ENCODE data around the gene SEC16B. TPM values are rescaled to one million over a fixed set of nuclear protein-coding genes. Genes with fewer than 3 reads are reported as not detected.

SEC16B gene, protein sequence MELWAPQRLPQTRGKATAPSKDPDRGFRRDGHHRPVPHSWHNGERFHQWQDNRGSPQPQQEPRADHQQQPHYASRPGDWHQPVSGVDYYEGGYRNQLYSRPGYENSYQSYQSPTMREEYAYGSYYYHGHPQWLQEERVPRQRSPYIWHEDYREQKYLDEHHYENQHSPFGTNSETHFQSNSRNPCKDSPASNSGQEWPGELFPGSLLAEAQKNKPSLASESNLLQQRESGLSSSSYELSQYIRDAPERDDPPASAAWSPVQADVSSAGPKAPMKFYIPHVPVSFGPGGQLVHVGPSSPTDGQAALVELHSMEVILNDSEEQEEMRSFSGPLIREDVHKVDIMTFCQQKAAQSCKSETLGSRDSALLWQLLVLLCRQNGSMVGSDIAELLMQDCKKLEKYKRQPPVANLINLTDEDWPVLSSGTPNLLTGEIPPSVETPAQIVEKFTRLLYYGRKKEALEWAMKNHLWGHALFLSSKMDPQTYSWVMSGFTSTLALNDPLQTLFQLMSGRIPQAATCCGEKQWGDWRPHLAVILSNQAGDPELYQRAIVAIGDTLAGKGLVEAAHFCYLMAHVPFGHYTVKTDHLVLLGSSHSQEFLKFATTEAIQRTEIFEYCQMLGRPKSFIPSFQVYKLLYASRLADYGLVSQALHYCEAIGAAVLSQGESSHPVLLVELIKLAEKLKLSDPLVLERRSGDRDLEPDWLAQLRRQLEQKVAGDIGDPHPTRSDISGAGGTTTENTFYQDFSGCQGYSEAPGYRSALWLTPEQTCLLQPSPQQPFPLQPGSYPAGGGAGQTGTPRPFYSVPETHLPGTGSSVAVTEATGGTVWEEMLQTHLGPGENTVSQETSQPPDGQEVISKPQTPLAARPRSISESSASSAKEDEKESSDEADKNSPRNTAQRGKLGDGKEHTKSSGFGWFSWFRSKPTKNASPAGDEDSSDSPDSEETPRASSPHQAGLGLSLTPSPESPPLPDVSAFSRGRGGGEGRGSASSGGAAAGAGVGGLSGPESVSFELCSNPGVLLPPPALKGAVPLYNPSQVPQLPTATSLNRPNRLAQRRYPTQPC
- total RNA-seq (2021; fragmentation: NEBNext Ultra II Directional; extraction: Animal tissue kit (Norgen Biotek cat#: 25700)) (0.56 and 1.5 TPM in 2 replicates), polyA plus RNA-seq (2011; rRNA removed) (0.94 and 1.4 TPM in 2 replicates), polyA minus RNA-seq (2011; rRNA and poly(A)+ RNA removed) (0.32 and 0.79 TPM in 2 replicates)
- polyA plus RNA-seq (2011; cell fraction: cytosol; rRNA removed) = 1.1 TPM
- polyA plus RNA-seq (2011; cell fraction: nucleus; rRNA removed) = 3.8 TPM
- 0.58 to 0.92 TPM (median 0.78 TPM) in 4 replicates for polyA plus RNA-seq (2012, experiment 1 of 2)
- polyA plus RNA-seq (2012, experiment 2 of 2) = 0.24 TPM
- 0.57 TPM for polyA plus RNA-seq (2013, experiment 1 of 2)
- polyA plus RNA-seq (2013, experiment 2 of 2) = 0.57 TPM
- 0.73 TPM for polyA minus RNA-seq (2011; cell fraction: cytosol; rRNA and poly(A)+ RNA removed)
- 1.3 TPM for polyA minus RNA-seq (2011; cell fraction: nucleus; rRNA and poly(A)+ RNA removed)
- long read RNA-seq, experiment 1, partial matches to known transcripts = 1 of 1 reads
- long read RNA-seq, experiment 1, other reads (novel, unspliced or antisense) = 0 of 1 reads
- long read RNA-seq, experiment 2 = 0 reads

DNA sequence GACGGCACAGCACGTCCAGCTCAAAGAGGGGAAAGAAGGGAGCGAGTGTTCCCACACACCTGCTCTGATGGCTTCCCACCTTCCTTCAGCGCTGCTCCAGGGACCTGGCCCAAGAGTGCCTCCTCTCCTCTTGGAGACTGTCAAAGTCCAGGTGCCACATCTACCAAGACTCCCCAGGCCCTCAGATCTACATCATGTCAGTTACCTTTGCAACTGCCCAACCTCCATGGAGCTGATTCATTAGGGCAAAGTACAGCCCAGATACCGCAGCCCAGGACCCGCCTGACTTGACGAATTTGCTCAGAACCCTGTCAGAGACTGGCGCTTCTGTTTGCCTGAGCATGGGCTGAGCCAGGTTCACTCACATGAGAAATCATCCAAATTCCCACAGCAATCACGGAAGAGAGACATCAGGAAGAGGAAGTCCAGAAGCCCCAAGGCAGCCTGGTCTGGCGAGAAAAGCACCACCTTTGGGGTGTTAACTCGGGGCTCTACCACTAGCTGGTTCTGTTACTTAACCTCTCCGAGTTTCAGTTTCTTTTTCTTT lies at the start of gene SEC16B:
Gene SEC16B (minus strand): TSS at position 234 of the 547 bp plus-strand sequence. CDS start 2,077 bp downstream, outside the sequence.
- H3K79me1 ChIP-seq (ENCODE audit: low read depth, low read length) = no peaks in the 10 kb centered on the region
- CTCF ChIA-PET (ENCODE audit: partially characterized antibody) = interaction anchor here (0.7 to 0.9 kb wide), 2 partner anchors 21 to 1031 kb away, joined by 3 read pairs; no protein-coding TSS in a partner anchor
- no peak for FAIRE-seq

More for the DNA sequence above, at the start of gene SEC16B:
- Histone ChIP-seq H3K14ac (ENCODE audit: insufficient read length) (no peak within 1 kb of the TSS), H3K4me3 (ENCODE audit: extremely low read depth in 1 of 4, insufficient read depth in 2 of 4, low read depth in 3 of 4, low read length in 4 of 4) (no peak within 1 kb of the TSS), H3K9me3 (ENCODE audit: insufficient read depth in 2 of 2, low read depth in 1 of 2, low read length in 1 of 2) (no peaks in the 10 kb centered on the region), H3K27ac (ENCODE audit: low read depth, low read length) (no peak within 1 kb of the TSS), H3K23ac (ENCODE audit: insufficient read length) (no peak within 1 kb of the TSS), H3K27me3 (replicated peaks in 1 of 4; ENCODE audit: control insufficient read depth in 3 of 4, extremely low read depth in 1 of 4, insufficient read depth in 3 of 4, low read length in 3 of 4) (no peaks in the 10 kb centered on the region), H2AFZ (ENCODE audit: low read length) (no peak within 1 kb of the TSS), H3K4me2 (ENCODE audit: insufficient read depth in 1 of 2, low read depth in 2 of 2, low read length in 2 of 2) (no peak within 1 kb of the TSS), H3K36me3 (ENCODE audit: control insufficient read depth in 2 of 4, insufficient read depth in 4 of 4, low read length in 3 of 4) (no peaks in the 10 kb centered on the region), H2BK15ac (ENCODE audit: low read length) (no peak within 1 kb of the TSS), H2AK5ac (ENCODE audit: low read depth, low read length) (no peak within 1 kb of the TSS), H2BK5ac (ENCODE audit: low read depth, low read length) (no peak within 1 kb of the TSS), H4K5ac (ENCODE audit: insufficient read length, low read depth, low read length) (no peak within 1 kb of the TSS), H3K4ac (replicated peaks; ENCODE audit: insufficient read length, low read depth, low read length) (no peak within 1 kb of the TSS), H2BK12ac (ENCODE audit: low read depth, low read length) (no peak within 1 kb of the TSS), H4K8ac (ENCODE audit: extremely low read depth, insufficient read depth, low read length) (no peak within 1 kb of the TSS), H3K18ac (ENCODE audit: extremely low read depth, low read length) (no peak within 1 kb of the TSS), H2BK120ac (replicated peaks; ENCODE audit: low read depth, low read length) (no peak within 1 kb of the TSS), H2BK20ac (ENCODE audit: low read length) (no peak within 1 kb of the TSS), H3K56ac (replicated peaks; ENCODE audit: insufficient read length, low read depth, low read length) (no peak within 1 kb of the TSS), H4K91ac (replicated peaks; ENCODE audit: insufficient read length, low read length) (no peak within 1 kb of the TSS), H3K23me2 (ENCODE audit: low read depth, low read length) (no peaks in the 10 kb centered on the region), H3K4me1 (replicated peaks in 1 of 4; ENCODE audit: control insufficient read depth in 3 of 4, insufficient read depth in 4 of 4, low read length in 3 of 4) (no peaks in the 10 kb centered on the region), H3K79me2 (ENCODE audit: control insufficient read depth in 1 of 2, insufficient read depth in 2 of 2, low read length in 2 of 2) (no peaks in the 10 kb centered on the region), H3K9ac (replicated peaks in 1 of 4; ENCODE audit: extremely low read depth in 1 of 4, low read depth in 3 of 4, low read length in 3 of 4) (no peak within 1 kb of the TSS), H4K20me1 (replicated peaks in 1 of 2; ENCODE audit: control insufficient read depth in 1 of 2, insufficient read depth in 2 of 2, low read length in 2 of 2) (no peaks in the 10 kb centered on the region)
- POLR2A ChIA-PET (ENCODE audit: partially characterized antibody) = no interaction called here
- DNase-seq (ENCODE audit: low read depth in 1 of 2, low spot score in 2 of 2) = no peak
- no peak for TF ChIP-seq CEBPB (IDR thresholded peaks at IDR 0.05; ENCODE audit: low read depth, low read length)
- no peak for TF ChIP-seq GTF2F1 (IDR thresholded peaks at IDR 0.05; ENCODE audit: borderline replicate concordance, low read depth, low read length)
- WGBS, 2 experiments (ENCODE audit: extremely low coverage in 1 of 2, insufficient coverage in 1 of 2, insufficient read length in 1 of 2, insufficient replicate concordance in 2 of 2, low coverage in 1 of 2, low lambda C conversion rate in 2 of 2, missing lambda C conversion rate in 1 of 2) = 90% methylated on average over 12 of the region's 12 CpGs; no CpG with 5 or more reads in 1 of the 2 experiments

Data from H1 (cell line).